Endothelial cell of hepatic sinusoid (primary cell): ENCODE data around the gene MZB1.

Experiments used
- in situ Hi-C: cut with HindIII; loops from 2 replicates; pipeline ENCODE4 v1.10.0; 2017; ENCODE audit warnings: low sequenced_read_pairs

The MZB1 gene, protein sequence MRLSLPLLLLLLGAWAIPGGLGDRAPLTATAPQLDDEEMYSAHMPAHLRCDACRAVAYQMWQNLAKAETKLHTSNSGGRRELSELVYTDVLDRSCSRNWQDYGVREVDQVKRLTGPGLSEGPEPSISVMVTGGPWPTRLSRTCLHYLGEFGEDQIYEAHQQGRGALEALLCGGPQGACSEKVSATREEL

DNA sequence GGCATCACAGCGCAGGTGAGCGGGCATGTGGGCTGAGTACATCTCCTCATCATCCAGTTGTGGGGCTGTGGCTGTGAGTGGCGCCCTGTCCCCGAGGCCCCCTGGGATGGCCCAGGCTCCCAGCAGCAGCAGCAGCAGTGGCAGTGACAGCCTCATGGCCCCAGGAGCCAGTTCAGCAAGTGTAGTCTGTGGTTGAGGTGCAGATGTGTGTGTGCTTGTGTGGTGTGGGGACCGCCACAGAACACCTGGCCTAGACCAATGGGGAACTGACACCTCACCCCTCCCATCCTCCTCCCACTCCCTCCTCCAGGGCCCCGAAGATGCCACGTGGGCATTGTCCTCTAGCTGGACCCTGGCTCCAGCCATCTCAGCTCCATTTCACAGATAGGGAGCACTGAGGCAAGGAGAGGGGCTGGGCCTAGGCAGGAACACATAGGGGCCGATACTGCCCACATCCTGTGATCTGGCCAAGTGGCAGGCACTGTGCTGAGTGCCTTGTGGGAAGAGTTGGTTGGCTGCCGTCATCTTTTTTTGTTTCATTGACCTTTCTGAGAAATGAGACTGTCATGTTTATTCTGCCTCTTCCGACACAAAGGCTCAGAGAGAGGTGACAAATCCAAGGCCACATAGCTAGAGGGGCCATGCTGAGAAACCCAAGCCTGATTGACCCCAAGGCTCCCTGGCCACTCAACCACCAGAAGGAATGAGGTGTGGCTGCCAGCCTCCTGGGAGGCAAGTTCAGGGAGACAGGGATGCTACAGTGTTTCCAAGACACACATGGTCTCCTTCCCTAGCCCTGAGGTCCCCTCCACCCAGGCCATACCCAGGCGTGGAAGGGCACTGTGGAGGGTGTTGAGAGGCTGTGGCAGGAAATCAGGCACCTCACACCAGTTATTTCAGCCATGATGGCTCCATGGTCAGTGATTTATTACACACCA is at the start of gene MZB1:
MZB1 (minus strand) TSS at position 213 of the 938 bp plus-strand sequence; CDS start at position 156, 57 bp downstream.
- in situ Hi-C loops, result no loop called here

DNA sequence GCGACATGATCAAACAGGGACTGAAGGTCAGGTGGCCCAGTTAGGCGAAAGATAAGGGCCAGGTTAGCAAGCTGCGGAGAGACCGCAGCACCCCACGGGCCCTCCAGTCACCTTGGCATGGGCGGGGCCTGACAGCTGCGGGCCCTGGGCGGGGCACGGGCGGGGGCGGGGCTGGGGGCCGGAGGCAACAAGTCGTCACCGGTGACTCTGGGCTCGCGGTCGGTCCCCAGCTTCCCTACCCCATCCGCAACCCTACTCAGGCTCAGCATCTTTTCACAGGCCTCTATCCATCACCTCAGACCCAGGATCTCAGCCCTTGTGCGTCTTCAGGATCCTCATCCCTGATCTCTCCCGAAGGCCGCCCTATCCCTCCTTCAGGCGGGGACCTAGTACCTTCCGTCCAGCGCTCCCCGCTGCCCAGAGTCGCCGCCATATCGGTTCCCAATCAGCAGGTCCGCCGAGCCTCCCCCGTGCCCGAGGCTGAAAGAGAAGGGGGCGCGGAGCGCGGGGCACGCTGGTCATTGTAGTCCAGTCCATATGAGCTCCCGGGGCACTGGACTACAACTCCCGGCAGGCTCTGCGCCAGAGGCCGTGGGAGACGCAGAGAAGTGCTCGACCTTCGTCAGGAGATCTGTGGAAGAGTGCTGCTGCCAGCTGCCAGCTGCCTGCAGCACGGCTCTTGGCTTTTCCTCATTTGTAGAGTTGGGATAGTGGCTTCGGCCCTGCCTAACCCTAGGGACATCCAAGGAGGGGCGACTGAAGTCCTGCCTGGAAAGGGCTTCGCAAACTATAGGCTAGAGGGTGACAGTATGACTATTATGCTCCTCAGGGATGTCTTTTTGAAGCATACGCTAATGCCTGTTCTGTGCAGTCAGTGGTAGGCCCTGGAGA is 49.5 kb upstream of the MZB1 start, which contains the start of gene DNAJC18:
DNAJC18 (minus strand) TSS at position 513 of the 891 bp plus-strand sequence; CDS start at position 433, 80 bp downstream.
- in situ Hi-C loops, result loop anchor here (5.0 to 25.0 kb wide), 3 partner anchors 58 to 323 kb away; no protein-coding TSS in a partner anchor

DNA sequence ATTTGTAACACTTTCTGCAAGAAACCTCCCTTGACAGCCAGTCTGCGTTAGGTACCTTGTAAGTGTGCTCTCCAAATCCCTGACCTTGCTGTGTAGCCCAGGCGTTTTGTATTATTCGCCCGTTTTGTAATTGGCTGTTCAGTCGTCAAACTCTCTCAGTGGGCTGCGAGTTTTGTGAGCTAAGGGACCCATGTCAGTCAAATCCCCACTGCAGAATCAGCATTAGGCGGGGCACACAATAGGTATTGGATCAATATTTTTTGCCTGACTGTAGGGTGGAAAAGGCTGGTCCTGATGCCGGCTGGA is 48.9 kb upstream of the MZB1 start:
- in situ Hi-C loops, result loop anchor here (5.0 to 25.0 kb wide), 3 partner anchors 59 to 324 kb away; no protein-coding TSS in a partner anchor

DNA sequence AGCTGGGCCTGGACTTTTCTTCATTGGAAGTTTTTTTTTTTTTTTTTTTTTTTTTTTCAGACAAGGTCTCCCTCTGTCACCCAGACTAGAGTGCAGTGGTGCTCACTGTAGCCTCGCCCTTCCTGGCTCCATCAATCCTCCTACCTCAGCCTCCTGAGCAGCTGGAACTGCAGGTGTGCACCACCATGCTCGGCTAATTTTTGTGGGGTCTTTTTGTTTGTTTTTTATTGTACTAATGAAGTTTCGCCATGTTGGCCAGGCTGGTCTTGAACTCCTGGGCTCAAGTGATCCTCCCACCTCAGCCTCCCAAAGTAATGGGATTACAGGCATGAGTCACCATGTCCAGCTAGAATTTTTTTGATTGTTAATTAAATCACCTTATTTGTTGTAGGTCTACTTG is 46.0 kb upstream of the MZB1 start:
- in situ Hi-C loops, result loop anchor here (5.0 to 25.0 kb wide), 3 partner anchors 62 to 327 kb away; no protein-coding TSS in a partner anchor

DNA sequence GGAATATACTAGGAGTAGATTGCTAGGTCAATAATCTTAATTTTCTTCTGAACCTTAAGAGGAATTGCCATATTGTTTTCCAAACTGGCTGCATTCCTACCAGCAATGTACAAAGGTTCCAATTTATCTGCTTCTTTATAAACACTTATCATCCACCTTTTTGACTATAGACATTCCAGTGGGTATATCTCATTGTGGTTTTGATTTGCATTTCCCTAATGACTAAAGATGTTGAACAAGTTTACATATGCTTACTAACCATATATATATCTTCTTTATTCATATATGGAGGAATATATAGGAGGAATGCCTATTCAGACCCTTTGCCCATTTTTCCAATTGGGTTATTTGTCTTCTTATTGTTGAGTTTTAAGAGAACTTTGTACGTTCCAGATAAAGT is 42.0 kb upstream of the MZB1 start:
- in situ Hi-C loops, result loop anchor here (25.0 kb wide), 1 partner anchor 331 kb away; no protein-coding TSS in a partner anchor

DNA sequence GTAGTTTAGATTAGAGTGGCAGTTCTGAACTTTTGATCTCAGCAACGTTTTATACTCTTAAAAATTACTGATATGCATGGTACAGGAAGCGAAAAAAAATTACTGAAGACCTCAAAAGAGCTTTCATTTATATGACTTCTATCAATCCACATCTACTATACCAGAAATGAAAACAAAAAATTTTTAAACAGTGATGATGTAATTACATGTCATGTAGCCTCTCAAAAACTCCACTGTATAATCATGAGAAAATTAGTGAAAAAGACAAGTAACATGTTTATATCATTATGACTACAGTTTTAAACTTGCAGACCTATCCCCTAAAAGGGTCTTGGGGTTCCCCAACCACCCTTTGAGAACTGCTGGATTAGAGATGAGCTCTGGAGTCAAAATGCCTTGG is 40.3 kb upstream of the MZB1 start:
- in situ Hi-C loops, result loop anchor here (25.0 kb wide), 1 partner anchor 332 kb away; no protein-coding TSS in a partner anchor

DNA sequence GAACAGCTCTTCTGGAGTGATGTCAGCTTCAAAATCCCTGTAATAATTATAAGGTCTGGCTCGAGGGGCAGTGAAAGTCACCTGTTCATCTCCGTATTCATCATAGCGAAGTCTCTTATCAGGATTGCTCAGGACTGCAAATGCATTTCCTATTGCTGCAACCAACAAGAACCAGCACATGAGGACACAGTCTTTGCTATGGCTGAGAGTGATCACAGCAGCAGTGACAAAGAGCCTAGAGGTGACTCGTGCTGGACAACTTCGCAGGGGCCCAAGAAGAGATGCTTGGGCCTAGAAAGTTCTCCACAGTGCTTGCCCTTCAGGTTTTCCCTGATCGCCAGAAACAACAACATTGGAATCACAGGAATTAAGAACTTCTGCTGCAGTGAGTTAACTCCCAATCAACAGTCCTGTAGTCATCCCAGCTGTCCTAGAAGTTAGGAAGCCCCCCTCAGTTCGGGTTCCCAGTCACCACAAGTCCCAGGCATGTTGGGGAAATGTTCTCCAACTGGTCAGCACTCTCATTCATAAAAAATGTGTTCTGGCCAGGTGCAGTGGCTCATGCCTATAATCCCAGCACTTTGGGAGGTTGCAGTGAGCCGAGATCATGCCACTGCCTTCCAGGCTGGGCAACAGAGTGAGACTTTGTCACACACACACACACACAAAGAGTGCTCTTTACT is 36.6 kb upstream of the MZB1 start:
- in situ Hi-C loops, result loop anchor here (25.0 kb wide), 1 partner anchor 336 kb away; no protein-coding TSS in a partner anchor

DNA sequence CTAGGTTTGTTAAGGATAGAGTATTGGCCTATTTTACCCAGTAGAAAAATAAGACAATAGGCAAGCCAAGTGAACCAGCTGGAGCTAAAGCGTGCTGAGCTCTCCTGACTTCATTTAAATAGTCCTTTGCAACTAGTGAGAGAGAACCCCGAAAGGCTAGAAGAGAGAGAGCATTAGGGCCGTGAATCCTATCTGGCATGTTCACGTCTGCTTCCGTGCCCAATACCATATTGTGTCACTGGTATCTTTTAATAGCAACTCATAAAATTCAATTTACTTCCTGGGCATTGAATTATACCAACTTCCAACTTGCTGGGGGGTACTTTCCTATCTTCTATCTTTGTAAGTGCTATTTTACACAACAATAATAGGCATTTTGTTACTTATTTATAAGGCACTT is 35.8 kb upstream of the MZB1 start:
- in situ Hi-C loops, result loop anchor here (25.0 kb wide), 1 partner anchor 337 kb away; no protein-coding TSS in a partner anchor

DNA sequence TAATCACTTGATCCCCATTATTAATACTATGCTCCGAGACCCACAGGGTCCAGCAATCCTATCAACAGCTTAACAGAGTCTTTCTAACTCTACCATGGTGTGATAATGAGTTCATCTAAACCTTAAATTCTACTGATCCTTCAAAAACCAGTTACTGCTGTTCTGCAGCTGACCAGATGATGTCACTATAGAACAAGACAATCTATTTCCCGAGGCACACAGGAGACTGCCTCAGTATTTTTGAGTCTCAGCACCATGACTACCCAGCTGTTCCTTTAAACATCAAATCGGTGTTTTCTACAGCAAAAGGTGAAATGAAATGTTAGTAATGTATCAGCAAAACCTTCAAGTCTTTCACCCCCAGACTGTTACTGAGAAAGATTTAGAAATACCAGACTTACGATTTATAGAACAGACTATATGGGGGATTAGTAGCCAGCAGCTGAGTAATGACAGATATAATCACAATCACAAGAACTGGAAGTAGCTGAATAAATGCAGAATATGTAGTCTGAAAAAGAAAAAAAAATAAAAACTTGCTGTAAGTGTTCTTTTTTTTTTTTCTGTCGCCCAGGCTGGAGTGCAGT is 32.7 kb upstream of the MZB1 start:
- in situ Hi-C loops, result no loop called here

DNA sequence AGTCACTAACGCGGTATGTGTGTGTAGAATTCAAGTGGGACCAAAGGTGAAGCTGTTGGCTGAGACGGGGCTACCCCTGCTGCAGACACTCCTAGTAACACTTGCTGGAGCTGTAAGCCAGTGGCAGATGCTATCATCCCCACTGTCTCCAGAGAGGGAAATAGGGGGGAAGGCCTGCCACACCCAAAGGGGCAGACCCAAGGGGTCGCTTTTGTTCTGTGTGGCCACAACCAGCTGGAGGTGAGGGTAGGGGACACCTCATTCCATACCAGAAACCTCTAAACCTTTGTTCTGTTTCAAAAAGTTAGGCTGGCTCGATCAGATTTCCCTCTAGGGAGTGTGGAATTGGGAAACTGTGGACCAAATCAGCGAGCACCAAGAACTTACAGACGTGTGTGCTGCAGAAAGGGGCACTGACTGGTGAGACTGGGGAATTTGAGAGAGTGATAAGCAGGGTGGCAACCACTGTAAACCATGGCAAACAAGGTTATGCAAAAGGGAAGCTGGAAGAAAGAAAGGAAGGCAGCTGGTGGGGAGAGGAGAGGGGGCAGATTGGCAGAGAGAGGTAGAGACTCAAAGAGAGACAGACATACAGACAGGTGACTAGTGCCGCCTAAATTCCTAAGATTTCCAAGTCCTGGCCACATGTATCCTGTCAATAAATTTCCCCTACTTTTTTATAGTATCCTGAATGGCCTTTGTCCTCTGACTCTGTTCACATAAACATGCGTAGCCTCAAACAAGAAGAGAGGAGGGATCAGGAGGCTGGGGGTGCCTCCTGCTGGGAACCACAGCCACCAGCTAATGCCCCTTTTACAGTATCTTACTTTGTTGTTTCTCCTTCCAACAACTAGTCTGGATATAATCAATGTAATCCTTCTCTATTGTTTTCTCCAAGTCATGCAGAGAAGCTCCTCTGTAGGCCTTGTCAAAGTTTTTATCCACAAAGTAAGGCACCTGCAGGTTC is 29.8 kb upstream of the MZB1 start:
- in situ Hi-C loops, result no loop called here

DNA sequence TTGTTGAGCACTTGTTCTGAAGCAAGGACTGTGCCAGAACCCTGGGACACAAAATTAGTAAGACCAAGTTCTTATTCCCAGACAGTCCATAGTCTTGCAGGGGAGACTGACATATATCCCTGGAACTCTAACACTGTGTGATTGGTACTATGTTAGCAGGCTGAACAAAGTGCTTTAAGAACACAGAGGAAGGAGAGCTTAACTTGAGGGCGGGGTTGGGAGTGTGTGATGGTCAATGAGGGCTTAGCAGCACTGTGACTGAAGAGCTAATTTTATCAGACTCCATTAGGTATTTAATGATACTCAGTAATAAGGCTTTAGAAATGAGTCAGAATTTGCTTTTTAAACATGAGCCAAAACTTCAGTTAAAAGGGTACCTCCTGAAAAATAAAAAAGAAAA is 29.1 kb upstream of the MZB1 start:
- in situ Hi-C loops, result no loop called here

DNA sequence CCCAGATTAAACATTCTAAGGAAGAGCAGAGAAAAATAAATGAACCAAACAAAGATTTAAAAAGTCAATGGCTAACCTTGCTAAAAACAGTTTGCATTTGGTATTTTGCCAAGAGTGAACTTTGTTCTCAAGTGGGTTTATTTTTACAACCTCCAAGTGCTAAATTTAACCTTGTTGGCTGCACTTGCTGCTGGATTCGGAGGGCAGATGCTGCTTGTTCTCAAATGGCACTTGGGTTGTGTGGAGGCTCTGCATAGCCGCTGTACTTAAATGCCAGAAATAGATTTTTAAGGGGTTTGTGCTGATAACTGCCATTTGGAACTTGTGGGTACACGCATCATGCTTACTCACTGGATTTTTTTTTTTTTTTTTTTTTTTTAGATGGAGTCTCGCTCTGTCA is 27.5 kb upstream of the MZB1 start:
- in situ Hi-C loops, result no loop called here

DNA sequence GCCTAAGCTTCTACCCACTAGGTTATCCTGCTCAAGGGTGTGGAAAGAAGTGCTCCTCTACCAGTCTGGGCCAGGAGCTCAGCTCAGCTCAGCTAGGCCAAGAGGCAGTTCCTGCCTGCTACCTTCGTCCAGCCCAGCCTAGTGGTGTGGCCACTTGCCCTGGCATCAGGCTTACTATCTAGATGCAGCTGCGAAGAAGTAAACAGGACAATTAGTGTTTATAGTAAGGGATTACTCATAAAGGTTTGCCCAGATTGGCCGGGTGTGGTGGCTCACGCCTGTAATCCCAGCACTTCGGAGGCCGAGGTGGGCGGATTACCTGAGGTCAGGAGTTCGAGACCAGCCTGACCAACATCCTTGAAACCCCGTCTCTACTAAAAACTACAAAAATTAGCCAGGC is 26.9 kb upstream of the MZB1 start:
- in situ Hi-C loops, result no loop called here

DNA sequence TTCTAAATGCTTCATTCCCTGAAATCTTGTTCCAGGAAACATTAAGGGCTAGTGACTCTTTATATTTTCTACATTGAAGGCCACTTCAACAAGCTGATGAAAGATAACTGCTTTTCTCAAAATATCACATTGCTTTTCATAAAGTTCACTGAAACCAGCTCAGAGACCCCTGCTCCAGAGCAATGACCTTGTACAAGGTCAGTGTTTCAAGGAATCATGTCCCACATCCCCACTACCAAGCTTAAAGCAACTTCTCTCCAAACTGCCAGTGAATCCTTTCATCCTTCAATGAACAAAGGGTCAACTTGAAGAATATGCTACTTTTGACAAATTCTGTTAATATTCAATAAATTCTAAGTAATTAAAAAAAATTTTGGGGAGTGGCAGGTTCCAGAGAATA is 26.2 kb upstream of the MZB1 start:
- in situ Hi-C loops, result no loop called here

DNA sequence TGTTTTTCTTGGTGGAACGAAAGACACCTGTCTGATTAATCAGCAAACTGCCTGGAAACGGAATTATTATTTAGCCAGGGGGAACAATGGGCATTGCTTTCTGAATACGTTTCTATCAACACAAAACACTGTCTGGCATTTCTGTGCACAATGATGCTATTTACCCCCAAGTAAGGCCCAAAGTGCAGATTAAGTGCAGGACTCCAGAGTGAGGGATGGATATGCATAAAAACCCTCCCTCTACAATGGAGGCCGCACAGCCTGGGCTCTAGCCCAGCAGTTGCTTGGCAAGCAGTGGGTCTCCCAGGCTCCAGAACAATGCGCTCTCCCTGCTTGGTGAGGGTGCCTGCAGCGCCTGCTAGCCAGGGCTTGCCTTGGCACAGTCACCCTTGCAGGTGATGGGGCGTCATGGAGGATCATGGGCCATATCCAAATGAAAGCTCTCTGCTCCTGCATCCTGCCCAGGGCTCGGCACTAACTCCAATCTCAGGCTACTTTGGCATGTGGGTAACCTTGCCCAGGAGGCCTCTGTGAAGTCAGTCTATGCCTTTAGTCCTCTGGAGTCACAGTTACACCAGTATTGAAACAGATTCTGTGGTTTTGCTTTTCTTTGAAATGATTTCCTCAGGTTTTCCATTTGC is 25.6 kb upstream of the MZB1 start:
- in situ Hi-C loops, result no loop called here

DNA sequence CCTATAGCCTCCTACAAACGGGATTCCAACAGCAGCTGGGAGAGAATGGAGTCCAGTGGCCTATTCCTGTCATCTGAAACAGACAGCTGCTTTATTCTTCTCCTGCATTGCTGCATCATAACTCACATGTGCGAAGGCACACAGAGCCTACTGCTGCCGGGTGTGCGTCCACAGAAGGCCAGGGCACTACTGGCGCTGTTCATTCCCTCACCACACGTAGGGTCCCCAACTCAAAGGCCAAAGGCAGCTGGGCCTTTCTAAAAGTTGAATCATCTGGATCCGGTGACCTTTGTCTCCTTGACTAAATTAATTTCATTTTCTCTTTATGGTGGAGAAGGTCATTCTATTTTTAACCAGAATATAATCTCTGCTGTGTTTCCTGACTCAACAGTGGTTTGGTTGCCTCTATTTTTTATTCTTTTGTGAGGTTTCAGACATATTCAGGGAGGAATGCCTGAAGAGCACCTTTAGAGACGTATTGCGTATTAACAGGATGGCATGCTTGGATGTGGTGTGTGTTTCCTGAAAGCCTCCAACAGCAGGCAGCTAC is 24.9 kb upstream of the MZB1 start:
- in situ Hi-C loops, result loop anchor here (5.0 kb wide), 1 partner anchor 108 kb away; no protein-coding TSS in a partner anchor

DNA sequence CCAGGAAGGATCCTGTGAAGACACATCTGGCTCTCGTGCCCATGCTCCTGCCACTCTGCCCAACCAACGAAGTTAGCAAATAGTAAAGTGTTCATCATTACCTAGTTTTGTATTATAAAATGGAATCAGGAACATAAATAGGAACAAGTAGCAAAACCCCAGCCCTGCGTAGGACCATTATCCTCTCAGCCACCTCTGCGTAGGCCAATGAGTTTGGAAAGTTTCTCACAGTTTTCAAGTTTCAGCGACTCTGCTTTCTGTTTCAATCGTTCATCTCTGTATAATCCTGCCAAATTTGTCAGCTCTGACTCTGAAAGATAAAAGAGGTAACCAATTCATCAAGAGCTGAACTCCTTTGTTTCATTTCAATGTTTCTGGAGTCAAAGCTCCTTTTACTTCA is 24.2 kb upstream of the MZB1 start:
- in situ Hi-C loops, result loop anchor here (5.0 kb wide), 1 partner anchor 108 kb away; no protein-coding TSS in a partner anchor

DNA sequence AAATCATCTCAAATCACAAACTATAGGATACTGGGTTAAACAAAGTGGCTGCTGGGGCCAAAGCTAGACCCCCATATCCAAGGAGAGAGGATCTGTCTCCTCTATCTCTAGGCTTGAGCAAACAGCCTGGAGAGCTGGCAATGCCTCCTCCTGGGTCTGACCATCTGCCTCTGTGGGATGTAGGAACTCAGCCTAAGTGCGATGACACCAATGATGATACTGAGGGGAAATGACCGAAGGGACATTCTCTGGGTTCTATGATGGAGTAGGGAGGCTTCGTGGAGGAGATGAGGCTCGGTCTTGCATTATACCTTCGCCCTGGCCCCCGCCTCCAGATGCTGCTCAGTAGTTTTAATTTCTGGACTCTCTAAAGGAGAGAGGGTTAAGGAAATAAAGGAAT is 23.4 kb upstream of the MZB1 start:
- in situ Hi-C loops, result loop anchor here (5.0 kb wide), 1 partner anchor 109 kb away; no protein-coding TSS in a partner anchor
